NCI-H2107 (cell line): Measurements from ENCODE around the gene CDK18.
"Not testable (repeated sequence)": the region's sequence is repeated elsewhere in the genome, so short reads cannot be mapped to it uniquely, and the experiment has no call there.

Source experiments
- DNase-seq: peaks from one replicate; lab custom pipeline; 2025; lab: John Stamatoyannopoulos, UW

Gene CDK18

GRCh38 chr1:205504311-205505075 is at the start of gene CDK18:
Gene CDK18, plus strand, starts transcription at chr1:205504669. Its CDS starts 18,499 bp downstream, at chr1:205523168.
- peak; percentile 87 for DNase-seq

GRCh38 chr1:205454903-205455335 is 49.5 kb upstream of the CDK18 start:
- DNase-seq = no peak

GRCh38 chr1:205455581-205456382 is 48.7 kb upstream of the CDK18 start, which contains the start of gene BLACAT1:
Gene BLACAT1, minus strand, starts transcription at chr1:205456045.
- no peak for DNase-seq

GRCh38 chr1:205456383-205456867 is 48.0 kb upstream of the CDK18 start:
- DNase-seq = no peak

GRCh38 chr1:205456868-205457745 is 47.4 kb upstream of the CDK18 start:
- no peak for DNase-seq

GRCh38 chr1:205458777-205459566 is 45.5 kb upstream of the CDK18 start:
- DNase-seq = no peak

- DNase-seq = no peak
These were observed 39.1 kb upstream of the CDK18 start for GRCh38 chr1:205465392-205465791.

- no peak for DNase-seq
These were observed 37.8 kb upstream of the CDK18 start for GRCh38 chr1:205466595-205467220.

- DNase-seq = no peak
These were observed 34.3 kb upstream of the CDK18 start for GRCh38 chr1:205470131-205470530.

GRCh38 chr1:205472737-205473441 is 31.6 kb upstream of the CDK18 start:
- DNase-seq = no peak

GRCh38 chr1:205473475-205473874 is 31.0 kb upstream of the CDK18 start:
- no peak for DNase-seq

GRCh38 chr1:205473966-205474365 is 30.5 kb upstream of the CDK18 start:
- DNase-seq = no peak

GRCh38 chr1:205474571-205474970 is 29.9 kb upstream of the CDK18 start:
- no peak for DNase-seq

GRCh38 chr1:205475855-205476254 is 28.6 kb upstream of the CDK18 start:
- DNase-seq = no peak

- no peak for DNase-seq
These were observed 27.8 kb upstream of the CDK18 start for GRCh38 chr1:205476648-205477047.

GRCh38 chr1:205477121-205477758 is 27.2 kb upstream of the CDK18 start:
- no peak for DNase-seq

- peak; percentile 53 for DNase-seq
These were observed 26.7 kb upstream of the CDK18 start for GRCh38 chr1:205477759-205478247.

- not testable (repeated sequence) for DNase-seq
These were observed 25.5 kb upstream of the CDK18 start for GRCh38 chr1:205478985-205479384.

- no peak for DNase-seq
These were observed 24.0 kb upstream of the CDK18 start for GRCh38 chr1:205480349-205480985.
